ENCODE measurements around the gene ALDH3A1. TPM values are rescaled to one million over a fixed set of nuclear protein-coding genes. Genes with fewer than 3 reads are reported as not detected.

Gene ALDH3A1
- polyA plus RNA-seq (2011; rRNA removed) (1,190 and 1,547 TPM in 2 replicates), polyA plus RNA-seq (2017; fragmentation: RNase III; extraction: RNeasy Plus Mini Kit Qiagen cat#74134 plus additional on column Dnase treatment) (833 to 1,094 TPM (median 959 TPM) in 3 replicates), polyA minus RNA-seq (2011; rRNA and poly(A)+ RNA removed) (958 and 1,042 TPM in 2 replicates)
- polyA plus RNA-seq (2012; cell fraction: cytosol; rRNA removed): 723 and 1,237 TPM in 2 replicates
- polyA plus RNA-seq (2012; cell fraction: nucleus; rRNA removed): 1,160 and 1,222 TPM in 2 replicates

GRCh38 chr17:19747829-19748806, at the start of gene ALDH3A1:
Gene ALDH3A1 (minus strand): TSS chr17:19748298. CDS start chr17:19745129, 3,169 bp downstream.
- Histone ChIP-seq H3K27ac (peak within 1 kb of the TSS; percentile 98 to 100), H3K4me3 (peak within 1 kb of the TSS; percentile 53), H3K4me1 (peaks cover 94% of the 10 kb centered on the region), H3K4me2 (peak within 1 kb of the TSS; percentile 90), H3K9me3 (no peaks in the 10 kb centered on the region)
- ChIA-PET POLR2A (interaction anchor here (0.6 to 7.8 kb wide), 10 partner anchors 9 to 416 kb away, joined by 3 to 98 read pairs (median 3); partner anchors contain the start of genes ALDH3A2 and MAPK7), CTCF (interaction anchor here (0.8 to 20.1 kb wide), 8 partner anchors 15 to 235 kb away, joined by 3 to 681 read pairs (median 6); partner anchors contain the start of gene ALDH3A2)
- WGBS (ENCODE audit: missing lambda C conversion rate): under 1% methylated on average over 18 of the region's 25 CpGs
- DNase-seq (ENCODE audit: low read depth in 1 of 2, low spot score in 1 of 2) (peak; percentile 83 to 99), ATAC-seq (peak; percentile 40 to 57), FAIRE-seq (peak; percentile 99)
- TF ChIP-seq FOSL2 (IDR thresholded peaks at IDR 0.05) (peak; percentile 35; the same call in 1 of the 2 replicates), FOSL2 (CRISPR knock-in tag; IDR thresholded peaks at IDR 0.05) (peak; percentile 73), NFE2L2 (conservative IDR thresholded peaks at IDR 0.05; ENCODE audit: low read length) (no peak), ZSCAN20 (CRISPR knock-in tag; IDR thresholded peaks at IDR 0.05) (peak; percentile 70; the same call in 1 of the 2 replicates), POLR2AphosphoS2 (conservative IDR thresholded peaks at IDR 0.05; ENCODE audit: low read length) (no peak), FOXS1 (CRISPR knock-in tag; IDR thresholded peaks at IDR 0.05) (peak; percentile 61; the same call in 1 of the 2 replicates), REST (IDR thresholded peaks at IDR 0.05) (peak; percentile 20; the same call in 1 of the 2 replicates), JUNB (IDR thresholded peaks at IDR 0.05) (peak; percentile 79), SMC3 (IDR thresholded peaks at IDR 0.05) (peak; percentile 38; the same call in 1 of the 3 replicates), EHF (CRISPR knock-in tag; IDR thresholded peaks at IDR 0.05) (peak; percentile 51; the same call in 1 of the 2 replicates), JUN (IDR thresholded peaks at IDR 0.05) (peak; percentile 60 to 95; a peak in 4 of 5 replicates), MAX (IDR thresholded peaks at IDR 0.05) (peak; percentile 88), ATOH8 (CRISPR knock-in tag; IDR thresholded peaks at IDR 0.05; ENCODE audit: low read depth) (peak; percentile 55; the same call in 1 of the 2 replicates), USF2 (IDR thresholded peaks at IDR 0.05) (peak; percentile 2; the same call in 1 of the 2 replicates), HES2 (IDR thresholded peaks at IDR 0.05) (no peak), NPAS2 (CRISPR knock-in tag; IDR thresholded peaks at IDR 0.05; ENCODE audit: borderline replicate concordance) (no peak), EP300 (IDR thresholded peaks at IDR 0.05) (peak; percentile 91 to 96), RNF2 (IDR thresholded peaks at IDR 0.05; ENCODE audit: borderline replicate concordance, low read depth) (no peak), TP53 (CRISPR knock-in tag; IDR thresholded peaks at IDR 0.05) (0 out of 2 replicates have a peak, but pooled peaks have one; percentile 47), HOXA7 (CRISPR knock-in tag; IDR thresholded peaks at IDR 0.05) (peak; percentile 16; the same call in 1 of the 2 replicates), GATA3 (IDR thresholded peaks at IDR 0.05; ENCODE audit: borderline replicate concordance) (peak; percentile 90), BCL3 (IDR thresholded peaks at IDR 0.05) (peak; percentile 67), CTCF (IDR thresholded peaks at IDR 0.05) (no peak), TFCP2L1 (CRISPR knock-in tag; IDR thresholded peaks at IDR 0.05) (no peak), MYC (IDR thresholded peaks at IDR 0.05; ENCODE audit: borderline replicate concordance, low read length) (peak; percentile 71; the same call in 1 of the 2 replicates), HOXB13 (CRISPR knock-in tag; IDR thresholded peaks at IDR 0.05; ENCODE audit: low read depth) (no peak)

Measured in A549 (cell line).